Bladder microvascular endothelial cell (primary cell): ENCODE results near the gene ALOX12. TPM values are rescaled to one million over a fixed set of nuclear protein-coding genes. Genes with fewer than 3 reads are reported as not detected.

ENCODE experiments used
- total RNA-seq: library from RNA; depleted of rRNA; stranded (reverse); fragments of >200 nt; gene quantifications from 2 replicates; pipeline ENCODE4 v1.2.3, GENCODE V29; 2014

Gene ALOX12, protein sequence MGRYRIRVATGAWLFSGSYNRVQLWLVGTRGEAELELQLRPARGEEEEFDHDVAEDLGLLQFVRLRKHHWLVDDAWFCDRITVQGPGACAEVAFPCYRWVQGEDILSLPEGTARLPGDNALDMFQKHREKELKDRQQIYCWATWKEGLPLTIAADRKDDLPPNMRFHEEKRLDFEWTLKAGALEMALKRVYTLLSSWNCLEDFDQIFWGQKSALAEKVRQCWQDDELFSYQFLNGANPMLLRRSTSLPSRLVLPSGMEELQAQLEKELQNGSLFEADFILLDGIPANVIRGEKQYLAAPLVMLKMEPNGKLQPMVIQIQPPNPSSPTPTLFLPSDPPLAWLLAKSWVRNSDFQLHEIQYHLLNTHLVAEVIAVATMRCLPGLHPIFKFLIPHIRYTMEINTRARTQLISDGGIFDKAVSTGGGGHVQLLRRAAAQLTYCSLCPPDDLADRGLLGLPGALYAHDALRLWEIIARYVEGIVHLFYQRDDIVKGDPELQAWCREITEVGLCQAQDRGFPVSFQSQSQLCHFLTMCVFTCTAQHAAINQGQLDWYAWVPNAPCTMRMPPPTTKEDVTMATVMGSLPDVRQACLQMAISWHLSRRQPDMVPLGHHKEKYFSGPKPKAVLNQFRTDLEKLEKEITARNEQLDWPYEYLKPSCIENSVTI
- total RNA-seq: not detected in 2 replicates

DNA sequence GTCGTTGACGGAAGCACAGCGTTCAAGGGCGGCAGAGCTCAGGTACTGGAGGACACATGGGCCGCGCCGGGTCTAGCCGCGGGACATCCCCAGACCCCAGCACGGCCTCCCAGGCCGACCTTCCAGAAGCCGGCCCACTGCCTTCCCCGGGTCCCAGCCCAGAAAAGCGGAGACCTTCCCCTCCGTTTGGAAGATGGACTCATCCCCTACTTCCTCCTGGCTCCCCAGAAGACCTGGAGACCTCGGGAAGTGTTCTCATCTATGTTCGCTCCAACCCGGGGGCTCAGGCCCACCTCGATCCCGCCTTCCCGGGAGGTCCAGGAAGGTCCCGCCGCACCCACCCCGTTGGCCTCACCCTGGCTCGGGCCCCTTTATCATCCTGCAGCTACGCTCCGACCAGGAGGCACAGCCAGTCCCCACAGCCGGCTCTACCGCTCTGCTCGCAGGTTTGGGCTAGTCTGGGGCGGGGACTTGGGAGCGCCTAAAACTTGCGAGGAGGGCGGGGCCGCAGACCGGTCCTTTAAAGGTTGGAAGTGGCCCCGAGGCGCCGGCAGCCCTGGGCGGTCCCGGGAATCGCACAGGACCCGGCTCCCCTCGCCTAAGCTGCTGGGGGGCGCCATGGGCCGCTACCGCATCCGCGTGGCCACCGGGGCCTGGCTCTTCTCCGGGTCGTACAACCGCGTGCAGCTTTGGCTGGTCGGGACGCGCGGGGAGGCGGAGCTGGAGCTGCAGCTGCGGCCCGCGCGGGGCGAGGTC, at the start of gene ALOX12:
Gene ALOX12, plus strand, starts transcription at position 550 of the 756 bp plus-strand sequence. Its CDS starts 69 bp downstream, at position 619.

DNA sequence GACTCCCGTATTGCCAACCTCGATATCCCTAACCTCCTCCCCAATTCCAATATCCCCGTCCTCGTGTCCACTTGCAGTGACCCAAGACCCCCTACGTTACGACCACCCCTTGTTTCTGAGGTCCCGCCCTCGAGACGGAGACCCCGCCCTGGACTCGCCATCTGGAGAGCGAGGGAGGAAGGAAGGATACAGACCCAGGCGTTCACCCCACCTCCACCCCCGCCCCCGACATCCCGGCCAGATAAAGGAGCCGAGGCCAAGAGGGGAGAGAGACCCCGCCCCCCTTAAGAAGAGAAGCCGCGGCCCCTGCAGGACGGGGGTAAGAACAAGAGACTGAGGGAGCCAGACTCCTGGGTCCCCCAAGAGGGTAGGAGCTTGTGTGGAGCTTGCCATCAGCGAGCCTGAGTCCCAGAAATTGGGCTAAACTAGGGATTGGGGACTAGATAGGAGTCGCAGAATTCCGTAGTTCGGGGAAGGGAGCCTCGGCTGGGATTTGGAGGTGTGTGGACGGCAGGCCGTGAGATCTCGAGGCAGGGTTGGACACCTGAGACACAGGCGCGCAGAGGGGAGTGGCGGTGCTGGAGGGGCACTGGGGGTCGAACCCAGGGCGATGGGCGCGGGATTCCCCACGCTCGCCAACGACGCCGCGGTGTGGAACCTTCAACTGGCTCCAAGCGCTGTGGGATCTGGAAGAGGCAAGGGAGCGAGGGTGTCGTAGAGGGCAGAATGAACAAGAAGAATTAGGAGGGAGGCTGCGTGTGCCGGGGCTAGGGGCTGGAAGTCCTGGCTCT, 27.1 kb downstream of the ALOX12 start, which contains the start of gene BCL6B:
Gene BCL6B, plus strand, starts transcription at position 270 of the 791 bp plus-strand sequence. CDS start 622 bp downstream, outside the sequence.

DNA sequence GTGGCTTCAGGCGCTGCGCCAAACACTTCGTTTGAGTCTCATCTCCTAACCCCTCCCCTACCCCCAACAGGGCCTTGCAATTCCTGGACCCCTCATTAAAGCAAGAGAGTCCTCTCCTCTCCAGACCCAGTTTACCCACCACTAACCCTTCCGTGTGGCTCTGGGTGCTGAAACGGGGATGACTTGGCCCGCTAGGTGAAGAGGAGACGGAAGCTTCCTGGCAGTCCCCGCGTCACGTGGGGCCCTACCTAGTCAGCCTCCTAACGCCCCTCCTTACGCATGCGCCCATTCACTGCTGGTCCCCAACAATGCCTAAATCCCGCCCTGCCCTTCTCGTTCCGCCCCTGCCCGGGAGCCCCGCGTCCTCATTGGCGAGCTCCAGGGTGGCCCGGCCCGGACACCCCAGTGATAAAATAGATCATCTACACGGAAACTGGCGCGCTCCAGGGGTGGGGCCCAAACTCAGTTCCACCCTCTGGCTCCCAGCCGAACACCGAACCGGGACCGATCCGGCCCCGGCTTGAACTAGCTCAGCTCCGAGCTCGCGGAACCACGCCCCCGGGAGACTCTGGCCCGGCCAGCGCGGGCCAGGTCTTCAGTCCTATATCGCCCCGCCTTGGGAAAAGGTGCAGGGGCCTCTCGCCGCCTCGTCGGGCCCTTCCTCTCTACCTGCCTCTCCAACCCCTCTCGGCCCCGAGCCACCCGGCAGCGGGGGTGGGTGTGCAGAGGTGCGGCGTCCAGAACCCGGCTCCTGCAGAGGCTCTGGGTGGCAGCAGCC, 39.9 kb downstream of the ALOX12 start, which contains the start of gene SLC16A13:
Gene SLC16A13, plus strand, starts transcription at position 425 of the 778 bp plus-strand sequence. CDS start 368 bp downstream, outside the sequence.

DNA sequence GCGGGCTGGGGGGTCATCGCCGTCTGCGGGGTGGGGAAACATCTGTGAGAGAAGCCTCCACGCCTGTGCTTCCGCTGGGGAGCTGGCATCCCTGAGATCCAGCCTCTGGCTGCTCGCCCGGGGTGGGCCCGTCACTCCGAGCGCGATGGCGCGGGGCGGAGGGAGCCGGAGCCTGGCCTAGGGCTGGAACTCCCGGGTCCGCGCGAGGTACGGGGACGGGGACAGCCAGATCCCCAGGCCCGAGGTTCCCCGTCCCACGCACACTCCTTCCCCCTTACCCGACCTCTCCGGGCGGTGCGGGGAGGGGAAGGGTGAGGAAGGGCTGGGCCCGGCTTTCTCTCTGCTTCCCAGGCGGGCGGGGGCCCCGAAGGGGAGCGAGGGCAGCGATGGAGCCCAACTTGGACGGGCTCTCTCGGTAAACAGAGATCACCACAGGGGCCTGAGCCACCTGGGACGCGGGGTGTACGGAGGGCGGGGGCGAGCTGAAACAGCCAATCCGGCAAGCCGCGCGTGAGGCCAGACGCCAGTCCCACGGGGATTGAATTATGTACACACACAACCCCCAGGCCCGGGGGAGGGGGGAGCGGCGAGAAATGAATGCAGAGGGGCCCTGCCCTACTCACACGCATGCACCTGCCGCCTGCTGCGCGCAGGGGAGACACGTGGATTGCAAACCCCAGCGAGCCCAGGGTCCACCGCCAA, 47.8 kb downstream of the ALOX12 start, which contains the start of gene SLC16A11:
Gene SLC16A11, minus strand, starts transcription at position 596 of the 702 bp plus-strand sequence. Its CDS starts 579 bp downstream, at position 17.

Other genes with a start within 250 kb of the ALOX12 start
- 21.0 and 33.1 TPM in 2 replicates for gene XAF1, start 240.0 kb upstream of the ALOX12 start, total RNA-seq
- under 0.01 and 7.1 TPM in 2 replicates for gene FBXO39, start 219.8 kb upstream of the ALOX12 start, total RNA-seq
- not detected in 2 replicates for gene TEKT1, start 164.3 kb upstream of the ALOX12 start, total RNA-seq
- gene RNASEK, start 16.6 kb downstream of the ALOX12 start, total RNA-seq: 22.2 and 55.1 TPM in 2 replicates
- gene BCL6B, start 27.0 kb downstream of the ALOX12 start, total RNA-seq: 68.6 and 99.3 TPM in 2 replicates
- 1.5 and 1.9 TPM in 2 replicates for gene SLC16A13, start 40.0 kb downstream of the ALOX12 start, total RNA-seq
- 0.44 and 0.49 TPM in 2 replicates for gene SLC16A11, start 48.0 kb downstream of the ALOX12 start, total RNA-seq
- gene CLEC10A, start 84.2 kb downstream of the ALOX12 start, total RNA-seq: 0.19 TPM in 1 of 2 replicates, not detected in the other
- not detected in 2 replicates for gene ASGR2, start 118.8 kb downstream of the ALOX12 start, total RNA-seq
- 10.5 and 15.1 TPM in 2 replicates for gene ASGR1, start 183.3 kb downstream of the ALOX12 start, total RNA-seq
- 6.8 and 22.5 TPM in 2 replicates for gene DLG4, start 223.8 kb downstream of the ALOX12 start, total RNA-seq
- gene ACADVL, start 223.9 kb downstream of the ALOX12 start, total RNA-seq: 205 and 264 TPM in 2 replicates
- 32.2 and 53.0 TPM in 2 replicates for gene DVL2, start 238.5 kb downstream of the ALOX12 start, total RNA-seq
- 28.7 and 37.6 TPM in 2 replicates for gene PHF23, start 243.4 kb downstream of the ALOX12 start, total RNA-seq
- gene GABARAP, start 246.4 kb downstream of the ALOX12 start, total RNA-seq: 86.0 and 116 TPM in 2 replicates